Stimulated activated CD4-positive, alpha-beta T cell treated with anti-CD3 and anti-CD28 coated beads, Interleukin-15, amount 100 ng/mL, for 24 hours (primary cell): ENCODE results near the gene PSRC1.
"Not testable (repeated sequence)": the region's sequence is repeated elsewhere in the genome, so short reads cannot be mapped to it uniquely, and the experiment has no call there.

Experiments
- DNase-seq: peaks from one replicate; pipeline ENCODE4 v3.0.0-alpha.2; 2020

PSRC1 gene

GRCh38 chr1:109295712-109296415 lies 12.9 kb upstream of the PSRC1 start:
- DNase-seq, result no peak

- no peak for DNase-seq
These were observed 11.5 kb upstream of the PSRC1 start for GRCh38 chr1:109294481-109294880.

- DNase-seq, result no peak
These were observed 10.1 kb upstream of the PSRC1 start for GRCh38 chr1:109293026-109293425.

GRCh38 chr1:109292364-109292763 lies 9.4 kb upstream of the PSRC1 start:
- DNase-seq, result no peak

GRCh38 chr1:109290998-109291397 lies 8.1 kb upstream of the PSRC1 start:
- DNase-seq, result no peak

- DNase-seq, result no peak
These were observed 7.2 kb upstream of the PSRC1 start for GRCh38 chr1:109290137-109290536.

- DNase-seq, result not testable (repeated sequence)
These were observed 3.8 kb upstream of the PSRC1 start for GRCh38 chr1:109286762-109287161.

- no peak for DNase-seq
These were observed 1.0 kb upstream of the PSRC1 start for GRCh38 chr1:109283748-109284600.

- no peak for DNase-seq
These were observed 421 bp downstream of the PSRC1 start for GRCh38 chr1:109282497-109282951.

- no peak for DNase-seq
These were observed 1.1 kb downstream of the PSRC1 start for GRCh38 chr1:109281680-109282496.

GRCh38 chr1:109280862-109281261 lies 2.1 kb downstream of the PSRC1 start:
- no peak for DNase-seq

GRCh38 chr1:109279615-109280278 lies 3.2 kb downstream of the PSRC1 start:
- DNase-seq, result no peak

GRCh38 chr1:109277434-109278204 lies 5.3 kb downstream of the PSRC1 start:
- peak; percentile 81 for DNase-seq

GRCh38 chr1:109275706-109276345 lies 7.1 kb downstream of the PSRC1 start:
- no peak for DNase-seq

- no peak for DNase-seq
These were observed 8.1 kb downstream of the PSRC1 start for GRCh38 chr1:109274533-109275476.

GRCh38 chr1:109273570-109274288 lies 9.2 kb downstream of the PSRC1 start:
- no peak for DNase-seq

GRCh38 chr1:109272831-109273547 lies 10.0 kb downstream of the PSRC1 start:
- no peak for DNase-seq

GRCh38 chr1:109272021-109272799 lies 10.7 kb downstream of the PSRC1 start:
- DNase-seq, result no peak
